ENCODE measurements around the gene ERCC6L.

- TF ChIP-seq, protein P1, sequence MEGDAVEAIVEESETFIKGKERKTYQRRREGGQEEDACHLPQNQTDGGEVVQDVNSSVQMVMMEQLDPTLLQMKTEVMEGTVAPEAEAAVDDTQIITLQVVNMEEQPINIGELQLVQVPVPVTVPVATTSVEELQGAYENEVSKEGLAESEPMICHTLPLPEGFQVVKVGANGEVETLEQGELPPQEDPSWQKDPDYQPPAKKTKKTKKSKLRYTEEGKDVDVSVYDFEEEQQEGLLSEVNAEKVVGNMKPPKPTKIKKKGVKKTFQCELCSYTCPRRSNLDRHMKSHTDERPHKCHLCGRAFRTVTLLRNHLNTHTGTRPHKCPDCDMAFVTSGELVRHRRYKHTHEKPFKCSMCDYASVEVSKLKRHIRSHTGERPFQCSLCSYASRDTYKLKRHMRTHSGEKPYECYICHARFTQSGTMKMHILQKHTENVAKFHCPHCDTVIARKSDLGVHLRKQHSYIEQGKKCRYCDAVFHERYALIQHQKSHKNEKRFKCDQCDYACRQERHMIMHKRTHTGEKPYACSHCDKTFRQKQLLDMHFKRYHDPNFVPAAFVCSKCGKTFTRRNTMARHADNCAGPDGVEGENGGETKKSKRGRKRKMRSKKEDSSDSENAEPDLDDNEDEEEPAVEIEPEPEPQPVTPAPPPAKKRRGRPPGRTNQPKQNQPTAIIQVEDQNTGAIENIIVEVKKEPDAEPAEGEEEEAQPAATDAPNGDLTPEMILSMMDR (IDR thresholded peaks at IDR 0.05) = no peak
- TF ChIP-seq POLR2A (IDR thresholded peaks at IDR 0.05) = no peak
Measured at GRCh38 chrX:72182924-72183323, 55.9 kb downstream of the ERCC6L start.
